DOHH2 (cell line): ENCODE data around the gene INHBC.
A peak's percentile ranks its signal among the peaks of the same experiment; 100 is the strongest.

Experiments
- H3F3A ChIP-seq: fragments of 200-600 bp; sonication (generic), shearing (Covaris generic); 2 replicates; pipeline ENCODE4 v1.6.0; 2016; ENCODE audit warnings: antibody characterized with exemption, mild to moderate bottlenecking; ENCODE audit not compliant: control insufficient read depth, insufficient read depth
- H3K27ac ChIP-seq: fragments of 200-600 bp; sonication (generic); 2 replicates; pipeline ENCODE4 v1.5.1; 2014; ENCODE audit warnings: low read depth, mild to moderate bottlenecking, low read length, moderate library complexity
- H3K27me3 ChIP-seq: fragments of 200-600 bp; sonication (generic); 2 replicates; pipeline ENCODE4 v1.6.1; 2014; ENCODE audit warnings: mild to moderate bottlenecking, low read length, mixed read lengths; ENCODE audit not compliant: control insufficient read depth
- H3K36me3 ChIP-seq: fragments of 200-600 bp; sonication (generic); 2 replicates; pipeline ENCODE4 v1.6.1; 2014; ENCODE audit warnings: mild to moderate bottlenecking, low read length, moderate library complexity, mixed read lengths; ENCODE audit not compliant: control insufficient read depth
- H3K4me1 ChIP-seq: fragments of 200-600 bp; sonication (generic); 2 replicates; pipeline ENCODE4 v1.6.1; 2014; ENCODE audit warnings: mild to moderate bottlenecking, low read length, mixed read lengths; ENCODE audit not compliant: control insufficient read depth
- H3K4me2 ChIP-seq: fragments of 200-600 bp; sonication (generic); 2 replicates; pipeline ENCODE4 v1.6.0; 2014; ENCODE audit warnings: mild to moderate bottlenecking, low read length, moderate library complexity
- H3K4me3 ChIP-seq: fragments of 200-600 bp; sonication (generic); 2 replicates; pipeline ENCODE4 v1.5.1; 2014; ENCODE audit warnings: mild to moderate bottlenecking, low read length, mixed read lengths
- H3K79me2 ChIP-seq: fragments of 200-600 bp; sonication (generic); 2 replicates; pipeline ENCODE4 v1.6.1; 2014; ENCODE audit warnings: mild to moderate bottlenecking, low read length, mixed read lengths; ENCODE audit not compliant: control insufficient read depth
- H3K9me2 ChIP-seq: fragments of 200-600 bp; sonication (generic); replicated peaks from 2 replicates; pipeline ENCODE4 v1.6.1; 2014; ENCODE audit warnings: mild to moderate bottlenecking, low read length, mixed read lengths; ENCODE audit not compliant: control insufficient read depth
- H3K9me3 ChIP-seq: fragments of 200-600 bp; sonication (generic); 2 replicates; pipeline ENCODE4 v1.6.1; 2014; ENCODE audit warnings: antibody characterized with exemption, low read length, mixed read lengths; ENCODE audit not compliant: control insufficient read depth, insufficient read depth
- H4K20me1 ChIP-seq: fragments of 200-600 bp; sonication (generic); 2 replicates; pipeline ENCODE4 v1.6.0; 2014; ENCODE audit warnings: low read depth, mild to moderate bottlenecking, antibody characterized with exemption, low read length, moderate library complexity; ENCODE audit not compliant: control insufficient read depth, insufficient read depth
- CTCF ChIP-seq: fragments of 200-600 bp; sonication (generic); IDR thresholded peaks from one replicate; pipeline ENCODE4 v1.5.1; 2014; ENCODE audit warnings: antibody characterized with exemption, mild to moderate bottlenecking, low read depth, low read length; ENCODE audit not compliant: poor library complexity, severe bottlenecking
- EZH2phosphoT487 ChIP-seq: fragments of 200-600 bp; sonication (generic); IDR thresholded peaks from 2 replicates; pipeline ENCODE4 v1.6.1; 2017; ENCODE audit warnings: borderline replicate concordance, mild to moderate bottlenecking, antibody characterized with exemption, low read length, moderate library complexity, mixed read lengths

The INHBC gene

GRCh38 chr12:57476993-57477709, 42.6 kb downstream of the INHBC start:
- H3K27me3 ChIP-seq: no peaks in the 10 kb centered on the region
- H3K4me1 ChIP-seq: peaks cover 56% of the 10 kb centered on the region
- TF ChIP-seq CTCF (no peak), EZH2phosphoT487 (no peak)
- peak overlapping the region; percentile 98 for H3K4me2 ChIP-seq
- no peaks in the 10 kb centered on the region for H4K20me1 ChIP-seq
- peaks cover 18% of the 10 kb centered on the region for H3F3A ChIP-seq
- no peaks in the 10 kb centered on the region for H3K9me3 ChIP-seq
- peaks cover 24% of the 10 kb centered on the region for H3K79me2 ChIP-seq
- peak overlapping the region; percentile 90 for H3K4me3 ChIP-seq
- peak overlapping the region; percentile 97 for H3K27ac ChIP-seq
- peaks cover 37% of the 10 kb centered on the region for H3K36me3 ChIP-seq
- no peaks in the 10 kb centered on the region for H3K9me2 ChIP-seq

GRCh38 chr12:57477710-57478681, 43.4 kb downstream of the INHBC start:
- Histone ChIP-seq H3K36me3 (peaks cover 29% of the 10 kb centered on the region), H3K27ac (peak overlapping the region; percentile 97), H3K9me3 (no peaks in the 10 kb centered on the region), H3K9me2 (no peaks in the 10 kb centered on the region), H3K4me2 (peak overlapping the region; percentile 98), H3K4me3 (peak overlapping the region; percentile 90), H3K79me2 (peaks cover 24% of the 10 kb centered on the region), H4K20me1 (no peaks in the 10 kb centered on the region), H3K4me1 (peaks cover 60% of the 10 kb centered on the region), H3K27me3 (no peaks in the 10 kb centered on the region), H3F3A (peaks cover 18% of the 10 kb centered on the region)
- TF ChIP-seq EZH2phosphoT487 (no peak), CTCF (no peak)

- Histone ChIP-seq H3K4me2 (peak overlapping the region; percentile 98), H3K9me2 (no peaks in the 10 kb centered on the region), H3K4me1 (peaks cover 67% of the 10 kb centered on the region), H3K9me3 (no peaks in the 10 kb centered on the region), H3K27ac (peak overlapping the region; percentile 97), H3K36me3 (peaks cover 23% of the 10 kb centered on the region), H3K79me2 (peaks cover 24% of the 10 kb centered on the region), H3F3A (peaks cover 18% of the 10 kb centered on the region), H3K4me3 (peak overlapping the region; percentile 90), H3K27me3 (no peaks in the 10 kb centered on the region), H4K20me1 (no peaks in the 10 kb centered on the region)
- TF ChIP-seq EZH2phosphoT487: no peak
- TF ChIP-seq CTCF: peak; percentile 30
Measured at GRCh38 chr12:57479043-57479375, 44.4 kb downstream of the INHBC start.
